HCT116 (cell line): ENCODE measurements around the gene PGS1. TPM values are rescaled to one million over a fixed set of nuclear protein-coding genes. Genes with fewer than 3 reads are reported as not detected.

ENCODE experiments used
- ATAC-seq: fragments of 200-7000 bp; cut with Tn5 transposase; 2 replicates; pipeline ENCODE4 v1.9.1; 2020; ENCODE audit warnings: mild to moderate bottlenecking, moderate library complexity
- BruUV-seq: library from RNA; stranded (reverse); fragments of 400-500 nt; replicated peaks from 2 replicates; lab custom pipeline; 2021; lab: Mats Ljungman, UMichigan
- CTCF ChIA-PET: fragments of 300-600 bp; sonication (Branson Sonifier 250); formaldehyde crosslinking; loops from one replicate; lab custom pipeline; 2021; ENCODE audit warnings: antibody characterized with exemption; lab: Charles Lee
- POLR2A ChIA-PET: fragments of 300-600, 350-600 bp; sonication (Branson Sonifier 250); formaldehyde crosslinking; loops from one replicate; lab custom pipeline; 2021; ENCODE audit warnings: antibody characterized with exemption; lab: Charles Lee
- RAD21 ChIA-PET, 2 experiments: fragments of 300-600 bp; sonication (Branson Sonifier 250); formaldehyde crosslinking; loops; one replicate each; lab custom pipeline; 2023; ENCODE audit warnings: low total read pairs in 2 of 2; ENCODE audit not compliant: uncharacterized antibody in 2 of 2, unreplicated experiment in 2 of 2, low non-redundant PET in 1 of 2; lab: Charles Lee
- DNase-seq: peaks from one replicate; pipeline ENCODE4 v3.0.0-alpha.2; 2010; ENCODE audit warnings: low read depth, low spot score
- H2AFZ ChIP-seq: fragments of 200-600 bp; shearing (Covaris generic), sonication (generic); 2 replicates; pipeline ENCODE4 v1.6.1; 2017; ENCODE audit warnings: low read depth, mixed run types, mixed read lengths, antibody characterized with exemption, low read length; ENCODE audit not compliant: poor library complexity, severe bottlenecking
- H3K27ac ChIP-seq: 2 replicates; pipeline ENCODE4 v1.5.1; 2012; ENCODE audit warnings: low read depth, low read length
- H3K27me3 ChIP-seq: fragments of 200-600 bp; sonication (generic); 2 replicates; pipeline ENCODE4 v1.6.1; 2016; ENCODE audit warnings: mixed run types, low read length, mixed read lengths; ENCODE audit not compliant: insufficient read depth
- H3K36me3 ChIP-seq, 2 experiments: fragments of 200-500 bp in 1 of 2; fragments of 200-600 bp in 1 of 2; sonication (Bioruptor generic) in 1 of 2; sonication (generic) in 1 of 2; 2 replicates each; pipeline versions ENCODE4 v1.5.1 to v1.6.1; 2014 to 2016; ENCODE audit warnings: low read length in 2 of 2, inconsistent platforms in 1 of 2, mixed read lengths in 1 of 2, mixed run types in 1 of 2; ENCODE audit not compliant: insufficient read depth in 2 of 2, control insufficient read depth in 1 of 2
- H3K4me1 ChIP-seq, 2 experiments: fragments of 200-600 bp in 1 of 2; sonication (generic) in 1 of 2; 2 replicates each; pipeline versions ENCODE4 v1.5.1 to v1.6.1; 2012 to 2017; ENCODE audit warnings: low read length in 2 of 2, inconsistent platforms in 1 of 2, mild to moderate bottlenecking in 1 of 2, mixed read lengths in 1 of 2, mixed run types in 1 of 2, moderate library complexity in 1 of 2; ENCODE audit not compliant: insufficient read depth in 2 of 2, control insufficient read depth in 1 of 2
- H3K4me2 ChIP-seq: fragments of 200-600 bp; sonication (generic); 2 replicates; pipeline ENCODE4 v1.6.1; 2017; ENCODE audit warnings: mixed run types, low read length, mixed read lengths
- H3K4me3 ChIP-seq, 2 experiments: fragments of 200-600 bp in 1 of 2; sonication (generic) in 1 of 2; replicated peaks in 1 of 2; 2 replicates each; pipeline ENCODE4 v1.5.1; 2011 to 2016; ENCODE audit warnings: low read length in 2 of 2, control low read depth in 1 of 2, low read depth in 1 of 2, mild to moderate bottlenecking in 1 of 2, mixed read lengths in 1 of 2, mixed run types in 1 of 2
- H3K79me2 ChIP-seq: fragments of 200-600 bp; sonication (generic); 2 replicates; pipeline ENCODE4 v1.6.1; 2017; ENCODE audit warnings: mild to moderate bottlenecking, mixed run types, low read length, moderate library complexity, mixed read lengths; ENCODE audit not compliant: insufficient read depth
- H3K9ac ChIP-seq: fragments of 200-600 bp; sonication (generic); 2 replicates; pipeline ENCODE4 v1.6.1; 2016; ENCODE audit warnings: low read length, mixed read lengths
- H3K9me2 ChIP-seq: fragments of 200-600 bp; sonication (generic), shearing (Covaris generic); 2 replicates; pipeline ENCODE4 v1.6.1; 2017; ENCODE audit warnings: mixed run types, mild to moderate bottlenecking, moderate library complexity; ENCODE audit not compliant: insufficient read depth
- H3K9me3 ChIP-seq, 2 experiments: fragments of 200-500 bp in 1 of 2; fragments of 200-600 bp in 1 of 2; sonication (Bioruptor generic) in 1 of 2; sonication (generic) in 1 of 2; 2 replicates each; pipeline ENCODE4 v1.6.1; 2014 to 2017; ENCODE audit warnings: low read length in 2 of 2, mixed read lengths in 2 of 2, inconsistent platforms in 1 of 2, low read depth in 1 of 2, mild to moderate bottlenecking in 1 of 2, mixed run types in 1 of 2, moderate library complexity in 1 of 2; ENCODE audit not compliant: control insufficient read depth in 1 of 2, insufficient read depth in 1 of 2
- H4K20me1 ChIP-seq: fragments of 200-600 bp; sonication (generic), shearing (Covaris generic); 2 replicates; pipeline ENCODE4 v1.6.1; 2017; ENCODE audit warnings: mixed run types, mild to moderate bottlenecking, moderate library complexity; ENCODE audit not compliant: insufficient read depth
- CBX3 ChIP-seq: IDR thresholded peaks from 2 replicates; pipeline ENCODE4 v1.6.1; 2012; ENCODE audit warnings: low read depth
- EZH2 ChIP-seq: fragments of 200-600 bp; sonication (generic); IDR thresholded peaks from 2 replicates; pipeline ENCODE4 v1.6.1; 2017; ENCODE audit warnings: antibody characterized with exemption, mixed run types
- SIN3A ChIP-seq: IDR thresholded peaks from 2 replicates; pipeline ENCODE4 v1.6.1; 2012; ENCODE audit warnings: low read depth
- ZBTB33 ChIP-seq: IDR thresholded peaks from 2 replicates; pipeline ENCODE4 v1.6.1; 2011; ENCODE audit warnings: mild to moderate bottlenecking, low read length, moderate library complexity; ENCODE audit not compliant: insufficient replicate concordance; ENCODE audit errors: extremely low read depth
- intact Hi-C: fragments of 100-400 bp; cut with micrococcal nuclease; formaldehyde crosslinking; loops from 2 replicates; pipeline ENCODE4 v1.10.0; 2022
- total RNA-seq: library from RNA; stranded (reverse); gene quantifications from one replicate; pipeline ENCODE4 v1.2.1, GENCODE V29; 2021; ENCODE audit not compliant: unreplicated experiment
- TF ChIP-seq, protein P1 (sequence below): IDR thresholded peaks from 2 replicates; pipeline ENCODE4 v1.6.1; 2012; ENCODE audit warnings: low read depth

The PGS1 gene
- total RNA-seq, 1 experiment from 2014 or later: 44.4 TPM

DNA sequence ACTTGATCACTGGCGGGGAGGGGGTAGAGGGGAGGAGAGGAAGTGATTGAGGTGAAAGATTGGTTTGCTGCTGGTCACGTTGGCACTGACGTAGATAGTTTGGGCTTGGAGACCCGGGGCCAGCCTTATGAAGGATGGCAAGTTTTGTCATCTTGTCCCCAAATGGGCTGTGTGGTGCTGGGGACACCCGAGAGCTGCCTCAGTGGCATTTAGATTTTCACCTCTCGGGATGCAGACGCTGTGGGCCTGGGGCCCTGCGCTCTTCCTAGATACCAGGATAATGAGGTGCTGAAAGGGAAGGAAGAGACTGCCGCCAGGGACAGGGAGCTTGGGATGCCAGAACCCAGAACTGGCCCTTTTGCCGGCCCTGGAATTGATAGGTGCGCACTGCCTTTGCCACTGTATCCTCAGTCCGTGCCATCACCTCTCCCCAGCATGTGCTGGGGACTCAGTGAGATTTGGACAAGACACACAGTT is 17.2 kb upstream of the PGS1 start (continued):
- no peak for TF ChIP-seq ZBTB33
- TF ChIP-seq CBX3: no peak
- TF ChIP-seq, protein P1, sequence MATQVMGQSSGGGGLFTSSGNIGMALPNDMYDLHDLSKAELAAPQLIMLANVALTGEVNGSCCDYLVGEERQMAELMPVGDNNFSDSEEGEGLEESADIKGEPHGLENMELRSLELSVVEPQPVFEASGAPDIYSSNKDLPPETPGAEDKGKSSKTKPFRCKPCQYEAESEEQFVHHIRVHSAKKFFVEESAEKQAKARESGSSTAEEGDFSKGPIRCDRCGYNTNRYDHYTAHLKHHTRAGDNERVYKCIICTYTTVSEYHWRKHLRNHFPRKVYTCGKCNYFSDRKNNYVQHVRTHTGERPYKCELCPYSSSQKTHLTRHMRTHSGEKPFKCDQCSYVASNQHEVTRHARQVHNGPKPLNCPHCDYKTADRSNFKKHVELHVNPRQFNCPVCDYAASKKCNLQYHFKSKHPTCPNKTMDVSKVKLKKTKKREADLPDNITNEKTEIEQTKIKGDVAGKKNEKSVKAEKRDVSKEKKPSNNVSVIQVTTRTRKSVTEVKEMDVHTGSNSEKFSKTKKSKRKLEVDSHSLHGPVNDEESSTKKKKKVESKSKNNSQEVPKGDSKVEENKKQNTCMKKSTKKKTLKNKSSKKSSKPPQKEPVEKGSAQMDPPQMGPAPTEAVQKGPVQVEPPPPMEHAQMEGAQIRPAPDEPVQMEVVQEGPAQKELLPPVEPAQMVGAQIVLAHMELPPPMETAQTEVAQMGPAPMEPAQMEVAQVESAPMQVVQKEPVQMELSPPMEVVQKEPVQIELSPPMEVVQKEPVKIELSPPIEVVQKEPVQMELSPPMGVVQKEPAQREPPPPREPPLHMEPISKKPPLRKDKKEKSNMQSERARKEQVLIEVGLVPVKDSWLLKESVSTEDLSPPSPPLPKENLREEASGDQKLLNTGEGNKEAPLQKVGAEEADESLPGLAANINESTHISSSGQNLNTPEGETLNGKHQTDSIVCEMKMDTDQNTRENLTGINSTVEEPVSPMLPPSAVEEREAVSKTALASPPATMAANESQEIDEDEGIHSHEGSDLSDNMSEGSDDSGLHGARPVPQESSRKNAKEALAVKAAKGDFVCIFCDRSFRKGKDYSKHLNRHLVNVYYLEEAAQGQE: no peak

DNA sequence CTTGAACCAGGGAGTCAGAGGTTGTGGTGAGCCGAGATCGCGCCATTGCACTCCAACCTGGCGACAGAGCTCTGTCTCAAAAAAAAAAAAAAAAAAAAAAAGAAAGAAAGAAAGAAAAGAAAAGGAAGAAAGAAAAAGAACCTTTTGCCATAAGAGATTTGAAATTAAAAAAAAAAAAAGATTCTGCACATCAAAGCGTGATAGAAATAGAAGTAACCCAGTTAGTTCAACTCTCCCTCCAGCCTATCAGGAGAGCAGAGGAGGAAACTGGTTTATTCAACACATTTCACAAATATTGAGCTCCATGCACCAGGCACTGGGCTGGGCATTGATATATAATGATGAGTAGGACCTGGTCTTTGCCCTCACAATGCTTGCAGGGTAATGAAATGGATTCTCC is 16.2 kb upstream of the PGS1 start:
- Histone ChIP-seq H3K79me2 (peaks cover 26% of the 10 kb centered on the region), H3K9ac (no peak overlapping the region), H3K9me3 (no peaks in the 10 kb centered on the region), H3K4me1 (peaks cover 10 to 44% of the 10 kb centered on the region in 2 experiments; a peak in 3 of 4 replicates), H3K36me3 (peaks cover 10 to 18% of the 10 kb centered on the region in 2 experiments), H4K20me1 (peaks cover 3% of the 10 kb centered on the region; the same call in 1 of the 2 replicates), H3K9me2 (no peaks in the 10 kb centered on the region), H3K27me3 (no peaks in the 10 kb centered on the region), H3K4me3 (no peak overlapping the region), H3K27ac (no peak overlapping the region), H2AFZ (no peak overlapping the region), H3K4me2 (no peak overlapping the region)
- DNase-seq (no peak), ATAC-seq (no peak)
- RAD21 ChIA-PET: no interaction called here
- no peak for TF ChIP-seq EZH2
- TF ChIP-seq SIN3A: no peak
- POLR2A ChIA-PET: interaction anchor here (0.8 to 0.9 kb wide), 2 partner anchors 39 to 49 kb away, joined by 3 to 4 read pairs; no protein-coding TSS in a partner anchor
- intact Hi-C loops: loop anchor here (5.0 kb wide), 2 partner anchors 75 to 345 kb away; no protein-coding TSS in a partner anchor
- no TSS peak for BruUV-seq
- CTCF ChIA-PET: interaction anchor here (0.6 to 2.0 kb wide), 5 partner anchors 17 to 343 kb away, joined by 3 to 18 read pairs (median 6); no protein-coding TSS in a partner anchor
